Parathyroid adenoma (tissue), 2 donors: ENCODE results near the gene RSPO1.

Source experiments
- H2AFZ ChIP-seq: fragments of 300-600 bp; sonication (generic); one replicate; pipeline ENCODE4 v1.7.0; 2017; ENCODE audit warnings: antibody characterized with exemption, mild to moderate bottlenecking
- H3K27ac ChIP-seq: fragments of 300-600 bp; sonication (generic); one replicate; pipeline ENCODE4 v1.7.0; 2017
- H3K27me3 ChIP-seq: fragments of 300-600 bp; sonication (generic); one replicate; pipeline ENCODE4 v1.7.0; 2017; ENCODE audit warnings: low read length; ENCODE audit not compliant: control insufficient read depth, insufficient read depth
- H3K36me3 ChIP-seq: fragments of 300-600 bp; sonication (generic); one replicate; pipeline ENCODE4 v1.7.0; 2017; ENCODE audit warnings: low read length; ENCODE audit not compliant: control insufficient read depth, insufficient read depth
- H3K4me1 ChIP-seq: fragments of 300-600 bp; sonication (generic); one replicate; pipeline ENCODE4 v1.7.0; 2017; ENCODE audit warnings: control low read depth
- H3K4me2 ChIP-seq: fragments of 300-600 bp; sonication (generic); one replicate; pipeline ENCODE4 v1.7.0; 2017; ENCODE audit warnings: low read length
- H3K4me3 ChIP-seq: fragments of 300-600 bp; sonication (generic); one replicate; pipeline ENCODE4 v1.7.0; 2017; ENCODE audit warnings: low read depth, low read length
- H3K79me2 ChIP-seq: fragments of 300-600 bp; sonication (generic); one replicate; pipeline ENCODE4 v1.7.0; 2017; ENCODE audit warnings: control low read depth
- H3K9ac ChIP-seq: fragments of 300-600 bp; sonication (generic); one replicate; pipeline ENCODE4 v1.7.0; 2017; ENCODE audit warnings: mild to moderate bottlenecking
- H3K9me3 ChIP-seq: fragments of 300-600 bp; sonication (generic); one replicate; pipeline ENCODE4 v1.7.0; 2017; ENCODE audit warnings: low read length; ENCODE audit not compliant: control insufficient read depth
- TF ChIP-seq, protein P1 (sequence below): fragments of 300-600 bp; sonication (generic); IDR thresholded peaks from one replicate; pipeline ENCODE4 v1.7.0; 2017; ENCODE audit warnings: antibody characterized with exemption, mild to moderate bottlenecking
- donor health status: primary hyperparathyroidism.

RSPO1 gene

DNA sequence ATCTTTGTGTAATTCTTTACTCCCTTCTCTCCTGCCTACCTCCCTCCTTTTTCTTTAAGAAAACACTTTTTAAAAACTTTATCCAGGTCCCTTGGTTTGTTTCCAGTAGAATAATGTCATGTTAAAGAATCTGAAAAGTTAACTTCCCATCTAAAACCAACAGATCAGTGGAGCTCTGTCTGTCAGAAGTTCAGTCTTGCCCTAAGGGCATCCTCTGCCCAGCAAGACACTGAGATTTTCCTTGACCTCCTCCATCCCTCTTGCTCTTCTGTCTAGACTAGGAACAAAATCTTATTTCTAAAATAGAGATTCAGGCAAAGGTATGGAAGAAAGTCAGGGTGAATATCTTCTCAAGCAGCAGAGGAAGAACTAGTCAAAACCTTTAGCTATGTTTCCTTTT lies 33.3 kb downstream of the RSPO1 start:
- Histone ChIP-seq H3K27ac (no peak overlapping the region), H3K4me2 (no peak overlapping the region), H3K9ac (no peak overlapping the region), H3K79me2 (no peaks in the 10 kb centered on the region), H2AFZ (no peak overlapping the region), H3K36me3 (no peaks in the 10 kb centered on the region), H3K27me3 (no peaks in the 10 kb centered on the region), H3K9me3 (no peaks in the 10 kb centered on the region), H3K4me1 (no peaks in the 10 kb centered on the region), H3K4me3 (no peak overlapping the region)
- TF ChIP-seq, protein P1, sequence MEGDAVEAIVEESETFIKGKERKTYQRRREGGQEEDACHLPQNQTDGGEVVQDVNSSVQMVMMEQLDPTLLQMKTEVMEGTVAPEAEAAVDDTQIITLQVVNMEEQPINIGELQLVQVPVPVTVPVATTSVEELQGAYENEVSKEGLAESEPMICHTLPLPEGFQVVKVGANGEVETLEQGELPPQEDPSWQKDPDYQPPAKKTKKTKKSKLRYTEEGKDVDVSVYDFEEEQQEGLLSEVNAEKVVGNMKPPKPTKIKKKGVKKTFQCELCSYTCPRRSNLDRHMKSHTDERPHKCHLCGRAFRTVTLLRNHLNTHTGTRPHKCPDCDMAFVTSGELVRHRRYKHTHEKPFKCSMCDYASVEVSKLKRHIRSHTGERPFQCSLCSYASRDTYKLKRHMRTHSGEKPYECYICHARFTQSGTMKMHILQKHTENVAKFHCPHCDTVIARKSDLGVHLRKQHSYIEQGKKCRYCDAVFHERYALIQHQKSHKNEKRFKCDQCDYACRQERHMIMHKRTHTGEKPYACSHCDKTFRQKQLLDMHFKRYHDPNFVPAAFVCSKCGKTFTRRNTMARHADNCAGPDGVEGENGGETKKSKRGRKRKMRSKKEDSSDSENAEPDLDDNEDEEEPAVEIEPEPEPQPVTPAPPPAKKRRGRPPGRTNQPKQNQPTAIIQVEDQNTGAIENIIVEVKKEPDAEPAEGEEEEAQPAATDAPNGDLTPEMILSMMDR = no peak

DNA sequence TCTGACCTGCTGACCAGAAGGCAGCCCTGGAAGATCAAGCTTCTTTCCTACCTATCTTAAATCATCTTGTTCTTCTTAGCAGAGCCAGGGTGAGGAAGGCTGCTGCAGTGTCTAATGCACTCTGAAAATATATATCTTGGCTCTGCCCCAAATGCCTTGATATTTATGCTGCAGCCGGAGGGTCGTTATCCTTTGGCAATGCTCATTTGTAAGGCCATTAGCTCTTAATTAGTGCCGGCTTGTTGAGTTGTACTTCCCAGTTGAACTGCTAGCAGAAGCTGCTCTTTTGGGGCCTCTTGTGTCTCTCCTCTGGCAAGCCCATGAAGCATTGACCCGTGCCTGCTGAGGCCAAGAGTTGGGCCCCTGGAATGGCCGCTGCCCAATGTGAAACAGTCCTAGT lies 34.8 kb downstream of the RSPO1 start:
- Histone ChIP-seq H3K4me2 (no peak overlapping the region), H3K27me3 (no peaks in the 10 kb centered on the region), H2AFZ (no peak overlapping the region), H3K4me3 (no peak overlapping the region), H3K9ac (no peak overlapping the region), H3K79me2 (peaks cover 3% of the 10 kb centered on the region), H3K9me3 (no peaks in the 10 kb centered on the region), H3K36me3 (no peaks in the 10 kb centered on the region), H3K4me1 (no peaks in the 10 kb centered on the region), H3K27ac (no peak overlapping the region)
- TF ChIP-seq, protein P1 = no peak

DNA sequence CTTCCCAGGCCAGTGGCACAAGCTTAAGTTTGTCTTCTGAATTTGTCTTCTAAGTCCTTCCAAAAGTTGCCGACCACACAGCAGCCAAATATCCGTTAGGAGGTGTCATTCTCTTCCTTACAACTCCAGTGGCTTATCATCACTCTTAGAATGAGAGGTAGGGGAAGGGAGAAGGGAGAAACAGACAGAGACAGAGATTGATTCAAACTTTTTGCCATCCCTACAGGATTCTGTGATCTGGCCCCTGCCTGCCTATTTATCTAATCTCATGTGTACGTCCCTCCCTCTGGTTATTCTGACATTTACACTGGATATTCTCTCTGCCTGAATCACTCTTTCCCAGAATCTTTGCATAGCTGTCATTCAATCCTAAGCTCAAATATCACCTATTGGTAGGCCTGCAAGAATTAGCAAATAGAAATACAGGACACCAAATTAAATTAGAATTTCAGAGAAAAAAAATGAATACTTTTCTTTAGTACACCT lies 38.5 kb downstream of the RSPO1 start:
- Histone ChIP-seq H3K4me1 (peaks cover 3% of the 10 kb centered on the region), H3K27me3 (no peaks in the 10 kb centered on the region), H3K27ac (peak overlapping the region; percentile 63), H3K9me3 (no peaks in the 10 kb centered on the region), H2AFZ (peak overlapping the region; percentile 97), H3K9ac (no peak overlapping the region), H3K36me3 (no peaks in the 10 kb centered on the region), H3K4me3 (peak overlapping the region; percentile 84), H3K4me2 (peak overlapping the region; percentile 98), H3K79me2 (peaks cover 3% of the 10 kb centered on the region)
- TF ChIP-seq, protein P1 = no peak

DNA sequence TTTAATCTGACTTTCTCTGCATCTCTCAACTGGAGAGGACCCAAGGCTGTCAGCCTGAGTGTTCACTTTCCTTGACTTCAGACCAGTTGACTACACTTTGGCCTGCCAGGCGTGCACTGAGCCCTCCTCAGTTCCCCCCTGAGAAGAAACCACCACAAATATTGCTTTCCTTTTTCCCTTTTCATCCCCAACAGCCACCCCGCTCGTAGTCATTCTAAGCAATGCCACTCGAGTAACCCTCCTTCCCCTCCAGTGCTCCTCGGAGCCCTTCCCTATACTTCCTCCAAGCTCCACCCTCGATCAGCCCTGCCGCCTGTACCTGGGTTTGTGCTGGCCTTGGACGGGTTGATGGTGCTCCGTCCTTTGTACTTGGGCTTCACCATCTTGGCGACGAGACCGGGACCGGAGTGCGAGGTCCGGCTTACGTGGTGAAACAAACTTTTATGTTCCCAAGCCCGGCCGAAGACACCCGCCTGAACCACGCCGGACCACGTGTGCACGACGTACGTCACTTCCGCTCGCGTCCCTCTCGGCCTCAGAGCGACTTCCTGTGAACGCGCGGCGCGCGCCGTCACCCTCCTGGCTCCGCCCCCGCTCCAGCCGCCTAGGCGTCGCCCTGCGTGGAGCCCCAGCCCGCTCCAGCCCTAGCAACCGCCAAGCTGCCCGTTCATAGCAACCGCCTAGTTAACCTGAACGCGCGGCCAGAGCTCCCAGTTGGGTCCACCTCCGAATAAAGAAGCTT lies 39.1 kb downstream of the RSPO1 start, which contains the start of gene GNL2:
GNL2 (minus strand) TSS at position 498 of the 742 bp plus-strand sequence; CDS start at position 383, 115 bp downstream.
- Histone ChIP-seq H2AFZ (peak within 1 kb of the TSS; percentile 97), H3K9ac (no peak within 1 kb of the TSS)

More for the DNA sequence above, 39.1 kb downstream of the RSPO1 start, which contains the start of gene GNL2:
- TF ChIP-seq, protein P1 = no peak
- H3K4me2 ChIP-seq = peak within 1 kb of the TSS; percentile 98
- H3K9me3 ChIP-seq = no peaks in the 10 kb centered on the region
- H3K27ac ChIP-seq = peak within 1 kb of the TSS; percentile 63
- peak within 1 kb of the TSS; percentile 84 for H3K4me3 ChIP-seq
- peaks cover 3% of the 10 kb centered on the region for H3K79me2 ChIP-seq
- H3K4me1 ChIP-seq = peaks cover 3% of the 10 kb centered on the region
- no peaks in the 10 kb centered on the region for H3K27me3 ChIP-seq
- no peaks in the 10 kb centered on the region for H3K36me3 ChIP-seq
